Stimulated activated CD8-positive, alpha-beta memory T cell treated with anti-CD3 and anti-CD28 coated beads, Interleukin-15, amount 100 ng/mL, for 48 hours (primary cell): Measurements from ENCODE around the gene SH3PXD2A.

Source experiments
- DNase-seq, 2 donors: peaks; one replicate each; pipeline ENCODE4 v3.0.0-alpha.2; 2020; ENCODE audit warnings: low read depth in 2 of 2

SH3PXD2A gene

DNA sequence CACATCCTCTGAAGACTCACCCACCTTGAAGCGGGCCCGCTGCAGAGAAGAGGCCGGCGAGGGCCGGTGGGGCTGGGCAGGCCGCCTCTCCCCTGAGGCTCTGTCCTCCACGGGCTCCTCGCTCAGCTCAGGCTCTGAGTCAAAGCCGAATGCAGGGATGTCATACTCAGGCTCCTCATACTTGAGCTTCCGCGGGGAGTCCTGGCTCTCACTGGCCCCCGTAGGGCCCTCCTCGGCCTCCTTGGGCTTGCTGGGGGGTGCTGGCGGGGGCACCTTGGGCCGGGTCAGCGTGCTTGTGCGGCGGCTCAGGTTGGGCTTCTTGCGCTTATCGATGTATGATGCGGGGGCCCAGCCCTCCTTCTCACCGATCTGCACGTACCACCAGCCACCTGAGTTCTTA lies 252.0 kb downstream of the SH3PXD2A start:
- DNase-seq, result no peak

DNA sequence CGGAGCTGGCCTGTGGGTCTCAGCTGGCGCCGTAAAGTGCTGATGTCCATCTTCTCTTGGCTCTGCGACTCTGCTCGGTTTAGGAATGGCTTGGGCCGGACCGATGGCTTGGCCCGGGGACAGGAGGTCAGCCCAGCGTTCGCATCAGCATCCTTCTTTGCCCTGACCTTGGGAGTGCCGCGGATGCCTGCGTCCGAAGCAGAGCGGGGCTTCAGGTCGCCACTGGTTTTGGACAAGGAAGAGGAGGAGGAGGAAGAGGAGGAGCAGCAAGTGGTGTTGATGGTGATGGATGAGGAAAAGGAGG lies 252.6 kb downstream of the SH3PXD2A start:
- no peak for DNase-seq

DNA sequence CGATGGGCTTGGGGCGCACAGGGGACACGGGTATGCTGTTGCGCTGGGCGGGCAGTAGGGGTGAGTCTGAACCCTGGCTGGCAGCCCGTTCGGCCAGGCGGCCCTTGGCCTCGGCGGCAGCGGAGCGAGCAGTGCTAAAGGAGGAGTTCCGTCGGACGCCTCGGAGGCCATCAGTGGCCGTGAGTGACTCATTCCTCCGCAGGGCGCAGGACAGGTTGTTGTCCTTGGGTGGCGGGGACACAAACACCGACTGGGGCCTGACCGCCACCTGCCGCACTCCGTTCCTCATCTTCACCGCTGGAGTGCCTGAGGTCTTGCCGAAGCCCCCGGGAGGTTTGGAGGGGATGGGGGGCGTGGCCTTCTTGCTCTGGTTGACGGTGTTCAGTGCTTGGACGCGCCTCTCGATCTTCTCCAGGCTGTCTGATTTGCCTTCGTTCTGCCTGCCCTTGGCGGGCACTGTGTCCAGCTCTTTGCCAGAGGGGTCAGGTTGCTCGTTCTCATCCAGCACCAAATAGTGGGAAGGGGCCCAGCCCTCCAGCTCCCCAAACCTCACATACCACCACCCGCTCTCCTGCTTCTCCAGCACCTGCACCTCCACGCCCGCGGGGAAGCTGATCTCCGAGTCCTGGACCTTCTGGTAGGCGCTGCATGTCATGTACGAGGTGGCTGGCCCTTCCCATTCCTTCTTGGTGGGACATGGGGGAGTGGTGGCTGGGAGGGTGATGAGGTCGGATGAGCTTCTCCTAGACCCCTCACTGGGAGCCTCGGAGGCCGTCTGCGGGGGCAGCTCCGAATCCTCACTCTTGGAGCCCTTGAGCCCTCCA lies 253.1 kb downstream of the SH3PXD2A start:
- no peak for DNase-seq

DNA sequence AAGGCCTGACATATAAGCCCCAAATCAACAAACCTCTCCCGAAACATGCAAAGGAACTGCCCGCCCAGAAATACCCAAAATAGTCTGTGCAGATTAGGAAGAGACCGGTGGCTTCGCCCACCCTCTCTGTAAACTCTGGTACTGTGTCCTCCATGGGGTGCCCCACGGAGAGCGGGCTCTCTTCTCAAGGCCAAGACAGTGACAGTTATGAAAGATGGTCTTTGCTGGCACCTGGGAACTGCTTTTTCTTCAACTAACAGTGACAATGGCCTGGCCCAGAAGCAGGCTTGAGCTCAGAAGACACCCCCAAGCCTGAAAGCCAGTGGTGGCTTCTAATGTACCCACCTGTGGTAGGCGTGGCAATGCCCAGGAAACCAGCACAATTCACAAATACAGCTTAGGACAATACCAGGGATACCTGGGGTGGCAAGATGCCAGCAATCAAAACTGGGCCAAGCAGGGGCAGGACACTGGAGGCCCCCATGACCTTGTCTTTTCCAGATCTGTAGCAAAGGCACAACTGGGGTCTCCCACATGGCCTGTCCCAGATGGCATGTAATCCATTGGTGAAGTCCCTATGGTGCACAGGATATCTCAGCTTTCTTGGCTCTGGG lies 254.3 kb downstream of the SH3PXD2A start:
- no peak for DNase-seq

DNA sequence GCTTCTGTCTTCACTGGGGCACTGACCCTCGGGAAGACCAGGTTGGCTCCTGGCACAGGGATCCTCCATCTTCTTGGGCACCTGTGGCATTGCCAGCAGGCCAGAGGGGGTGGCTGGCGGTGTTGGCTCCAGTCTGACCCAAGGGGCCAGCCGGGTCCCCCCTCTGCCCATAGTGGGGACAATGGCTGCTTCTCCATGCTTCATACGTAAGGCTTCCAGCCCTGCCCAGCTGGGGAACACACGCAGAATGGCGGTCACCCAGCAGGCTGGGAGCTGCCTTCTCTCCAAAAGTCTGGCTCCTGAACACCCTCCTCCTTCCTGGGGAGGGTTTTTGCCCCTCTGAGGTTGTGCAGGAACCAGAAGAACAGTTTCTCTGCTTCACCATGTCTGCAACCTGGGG lies 255.1 kb downstream of the SH3PXD2A start:
- no peak for DNase-seq

DNA sequence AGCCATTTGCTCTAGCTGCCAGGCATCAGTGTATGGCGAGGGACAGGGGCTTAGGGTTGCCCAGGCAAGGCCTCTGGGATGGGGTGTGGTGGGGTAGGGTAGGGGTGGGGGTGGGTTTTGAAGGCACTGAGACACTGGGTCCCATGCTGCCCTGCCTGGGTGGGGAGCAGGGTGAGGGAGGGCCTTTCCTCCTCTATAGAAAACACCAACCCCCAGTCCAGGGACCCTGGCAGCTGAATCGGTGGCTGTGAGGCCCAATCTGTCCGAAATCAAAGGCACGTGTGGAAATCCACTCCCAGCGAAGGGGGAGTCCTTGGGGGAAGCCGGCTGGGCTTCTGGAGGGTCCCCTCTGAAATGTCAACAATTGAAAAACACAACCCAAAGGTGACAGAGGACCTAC lies 255.5 kb downstream of the SH3PXD2A start:
- DNase-seq, result no peak

DNA sequence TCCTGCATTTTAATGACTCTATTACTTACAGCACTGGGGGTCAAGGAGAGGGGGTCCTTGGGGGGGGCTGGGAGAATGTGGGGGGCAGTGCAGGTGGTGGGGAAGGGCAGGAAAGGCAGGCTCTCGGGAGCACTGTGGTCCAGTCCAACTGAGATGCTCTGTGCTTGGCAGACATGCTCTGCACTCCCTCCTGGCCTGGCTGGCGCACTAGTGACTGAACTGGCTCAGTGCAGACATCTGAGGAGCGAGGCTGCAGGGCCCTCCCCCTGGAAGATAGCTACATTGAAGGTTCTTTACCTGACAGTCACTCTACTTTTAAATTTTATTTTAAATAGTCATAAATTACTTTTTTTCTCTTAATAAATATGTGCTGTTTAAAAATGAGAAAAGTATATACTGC lies 256.2 kb downstream of the SH3PXD2A start:
- DNase-seq, result no peak

DNA sequence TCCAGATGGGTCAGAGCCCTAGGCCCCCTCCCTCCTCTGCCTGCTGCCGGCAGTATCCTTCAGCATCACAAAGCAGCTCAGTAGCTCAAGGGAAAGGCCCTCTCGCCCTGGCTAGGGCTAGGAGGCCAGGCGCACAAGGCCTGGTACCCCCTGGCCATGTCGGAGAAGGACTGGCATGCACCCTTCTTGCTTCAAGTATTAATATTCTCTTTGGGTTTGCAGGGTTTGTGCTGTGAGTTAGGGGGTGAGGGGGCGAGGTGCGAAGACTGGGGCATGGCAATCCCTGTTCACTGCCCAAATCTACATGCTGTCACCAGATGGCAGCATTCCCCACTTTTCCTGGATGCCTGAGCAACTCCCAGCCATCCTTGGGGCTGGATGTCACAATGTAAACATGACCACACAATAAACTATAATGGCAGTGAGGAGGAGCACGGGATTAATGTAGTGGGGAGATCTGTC lies 256.7 kb downstream of the SH3PXD2A start:
- no peak for DNase-seq

DNA sequence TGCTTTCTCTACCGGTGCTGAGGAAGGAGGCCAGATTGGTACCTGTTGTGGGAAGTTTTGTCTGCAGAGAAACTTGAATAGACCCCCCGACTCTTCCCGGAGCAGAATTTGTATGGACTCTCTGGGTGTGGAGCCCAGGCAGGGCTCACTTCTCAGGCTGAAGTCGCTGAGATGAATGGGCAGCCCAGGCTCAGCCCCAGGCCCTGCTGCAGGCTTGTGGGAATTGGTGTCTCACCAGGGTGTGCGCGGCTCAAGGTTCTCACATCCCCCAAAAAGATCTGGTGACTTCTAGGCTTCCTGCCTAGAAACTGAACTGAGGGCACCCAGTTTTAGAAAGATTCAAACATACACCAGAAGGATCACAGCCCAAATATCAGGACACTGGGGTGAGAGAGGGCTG lies 258.4 kb downstream of the SH3PXD2A start:
- DNase-seq, result no peak

DNA sequence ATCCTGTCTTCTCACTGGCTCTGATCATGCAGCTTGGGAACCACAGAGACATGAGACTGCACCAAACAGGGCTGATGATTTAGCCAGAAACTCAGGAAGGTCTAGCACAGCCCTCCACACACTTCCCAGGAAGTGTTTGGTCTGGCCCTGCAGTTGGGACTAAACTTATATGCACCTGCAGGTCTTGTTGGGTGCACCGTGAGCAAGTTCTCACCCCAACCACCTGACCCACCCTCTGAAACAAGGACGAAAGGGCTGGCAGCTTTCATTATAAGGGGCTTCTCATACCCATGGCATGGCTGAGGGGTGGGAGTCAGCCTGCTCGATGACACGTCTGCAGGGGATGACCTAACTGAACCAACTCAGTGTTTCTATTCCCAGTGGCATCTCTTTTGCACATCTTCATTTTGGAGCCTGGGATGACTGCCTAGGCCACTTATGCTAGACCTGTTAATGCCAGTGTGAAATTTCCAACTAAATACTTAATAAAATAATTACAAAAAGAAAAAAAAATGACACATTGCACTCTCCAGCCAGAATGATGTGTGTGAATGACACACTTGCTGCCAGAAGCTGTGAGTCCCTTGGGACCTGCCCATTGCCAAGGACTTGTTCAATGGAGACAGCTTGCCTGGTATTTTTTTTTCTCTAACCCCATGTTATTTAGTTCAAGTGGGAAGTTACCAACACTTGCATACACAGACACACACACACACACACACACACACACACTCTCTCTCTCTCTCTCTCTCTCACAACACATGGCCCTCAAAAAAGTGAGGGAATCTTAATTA lies 259.2 kb downstream of the SH3PXD2A start:
- no peak for DNase-seq

DNA sequence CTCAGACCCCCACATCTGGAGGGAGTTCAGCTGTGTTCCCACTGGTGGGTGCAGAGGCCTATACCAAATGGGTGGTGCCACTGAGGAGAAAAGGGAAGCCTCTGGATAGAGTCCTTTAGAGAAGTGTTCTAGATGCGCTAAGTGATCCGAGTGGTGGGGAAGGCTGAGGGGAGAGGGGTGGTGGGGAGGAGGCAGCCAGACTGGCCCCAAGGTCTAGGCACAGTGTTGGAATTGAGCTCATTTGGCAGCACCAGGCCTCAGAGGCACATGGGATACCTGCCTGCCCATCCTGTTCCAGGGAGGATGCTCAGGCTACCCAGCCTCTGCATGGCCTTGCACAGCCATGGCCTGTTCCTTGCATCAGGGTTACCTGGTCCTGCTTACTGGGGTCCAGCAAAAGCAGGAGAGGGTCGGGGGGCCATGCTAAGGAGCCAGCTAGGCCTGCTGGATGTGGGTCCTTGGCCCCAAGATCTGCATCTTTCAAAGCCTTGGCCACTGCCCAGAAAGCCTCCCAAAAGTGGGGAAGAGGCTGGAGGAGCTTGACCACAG lies 262.3 kb downstream of the SH3PXD2A start:
- no peak for DNase-seq

DNA sequence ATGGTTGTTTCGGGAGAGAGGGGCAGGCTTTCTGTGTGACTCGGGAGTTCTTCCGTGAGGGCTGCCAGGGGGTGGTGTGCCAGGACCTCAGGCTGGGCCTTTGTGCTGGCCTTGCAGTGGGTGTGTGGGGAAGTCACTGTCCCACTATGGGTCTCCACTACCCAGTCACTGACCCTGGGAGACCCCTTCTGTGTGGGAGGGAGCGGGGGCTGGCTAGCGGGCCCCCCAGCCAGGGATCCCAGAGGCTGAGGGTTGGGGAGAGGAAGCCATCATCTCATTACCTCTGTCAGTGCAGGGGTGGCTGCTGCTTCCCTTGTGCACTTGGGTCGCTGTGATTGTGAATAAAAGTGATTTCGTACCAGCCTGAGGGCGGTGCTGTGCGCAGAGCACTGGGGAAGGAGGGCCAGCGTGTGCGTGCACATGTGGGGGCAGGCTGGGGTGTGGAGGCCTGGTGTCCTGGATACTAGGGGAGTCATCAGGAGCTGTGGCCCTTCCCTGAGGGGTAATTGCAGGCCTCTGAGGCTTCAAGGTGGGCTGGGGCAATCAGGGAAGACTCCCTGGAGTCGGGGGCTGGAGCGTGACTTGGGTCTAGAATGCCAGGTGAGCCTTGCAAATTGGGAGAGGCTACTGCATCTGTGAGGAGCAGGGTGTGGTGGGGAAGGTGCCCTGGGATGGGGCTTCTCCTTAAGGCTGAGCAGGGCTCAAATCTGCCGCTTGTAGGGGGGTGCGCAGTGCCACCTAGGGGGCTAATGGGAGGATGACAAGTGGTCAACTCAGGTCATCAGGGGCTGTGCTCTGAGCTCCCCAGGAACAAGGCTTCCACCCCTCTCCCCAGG lies 263.0 kb downstream of the SH3PXD2A start:
- peak in 1 of 2 donors; percentile 21 for DNase-seq

DNA sequence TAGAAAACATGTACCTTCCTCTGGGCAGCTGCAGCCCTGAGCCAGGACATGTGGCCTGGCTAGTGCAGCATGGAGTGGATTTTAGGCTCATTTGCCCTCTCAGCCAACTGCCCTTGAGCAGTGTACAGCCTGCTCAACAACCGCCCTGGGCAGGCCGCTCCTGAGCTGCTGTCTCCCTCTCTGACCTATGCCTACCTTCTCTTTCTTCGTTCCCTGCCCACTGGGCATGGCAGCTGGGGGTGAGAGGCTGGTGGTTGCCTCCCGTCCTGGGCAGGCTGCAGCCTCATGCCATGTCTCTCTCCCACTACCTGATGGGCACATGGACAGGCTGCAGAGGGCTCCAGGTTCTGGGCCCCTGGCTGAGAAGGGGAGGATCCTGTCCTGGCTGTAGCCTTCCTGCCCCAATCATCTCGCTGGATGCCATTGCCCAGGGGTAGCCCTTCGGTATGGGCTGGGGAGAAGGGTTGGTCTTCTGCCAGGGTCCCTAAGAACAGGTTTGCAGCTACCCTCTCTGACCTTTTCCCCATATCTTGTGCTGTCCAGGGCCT lies 264.6 kb downstream of the SH3PXD2A start:
- no peak for DNase-seq

DNA sequence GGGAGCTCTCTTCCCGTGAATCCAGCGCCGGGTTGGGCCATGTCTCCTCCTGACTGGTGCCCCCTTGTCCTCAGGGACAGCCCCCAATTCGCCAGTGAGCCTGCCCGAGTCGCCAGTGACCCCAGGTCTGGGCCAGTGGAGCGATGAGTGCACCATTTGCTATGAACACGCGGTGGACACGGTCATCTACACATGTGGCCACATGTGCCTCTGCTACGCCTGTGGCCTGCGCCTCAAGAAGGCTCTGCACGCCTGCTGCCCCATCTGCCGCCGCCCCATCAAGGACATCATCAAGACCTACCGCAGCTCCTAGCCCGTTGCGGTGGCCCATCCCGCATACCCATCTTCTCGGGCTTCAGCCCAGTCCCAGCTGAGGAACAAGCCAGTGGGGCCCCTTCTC lies 265.3 kb downstream of the SH3PXD2A start:
- DNase-seq, result no peak

DNA sequence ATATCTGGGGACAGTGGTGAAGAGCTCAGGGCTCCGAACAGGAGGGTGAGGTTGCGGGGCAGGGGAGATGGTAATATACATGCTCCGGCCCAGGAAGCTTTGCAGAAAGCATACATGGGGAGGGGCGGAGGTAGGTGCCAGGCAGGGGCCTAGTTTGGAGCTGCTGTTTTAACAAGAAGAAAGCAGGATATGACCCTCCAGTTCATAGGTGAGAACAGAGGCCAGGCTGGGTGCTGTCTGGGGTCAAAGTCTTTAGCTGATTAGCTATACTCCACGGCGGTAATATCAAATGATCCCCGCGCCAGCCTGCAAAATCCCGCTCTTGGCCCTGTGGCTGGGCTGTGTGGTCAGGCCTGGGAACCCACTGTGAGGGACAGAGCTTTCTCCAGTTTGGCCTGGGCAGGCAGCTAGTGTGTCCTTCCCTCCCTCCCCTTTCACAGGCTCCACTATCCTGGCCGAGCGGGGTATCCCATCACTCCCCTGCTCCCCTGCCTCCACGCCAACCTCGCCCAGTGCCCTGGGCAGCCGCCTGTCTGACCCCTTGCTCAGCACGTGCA lies 266.2 kb downstream of the SH3PXD2A start:
- no peak for DNase-seq

DNA sequence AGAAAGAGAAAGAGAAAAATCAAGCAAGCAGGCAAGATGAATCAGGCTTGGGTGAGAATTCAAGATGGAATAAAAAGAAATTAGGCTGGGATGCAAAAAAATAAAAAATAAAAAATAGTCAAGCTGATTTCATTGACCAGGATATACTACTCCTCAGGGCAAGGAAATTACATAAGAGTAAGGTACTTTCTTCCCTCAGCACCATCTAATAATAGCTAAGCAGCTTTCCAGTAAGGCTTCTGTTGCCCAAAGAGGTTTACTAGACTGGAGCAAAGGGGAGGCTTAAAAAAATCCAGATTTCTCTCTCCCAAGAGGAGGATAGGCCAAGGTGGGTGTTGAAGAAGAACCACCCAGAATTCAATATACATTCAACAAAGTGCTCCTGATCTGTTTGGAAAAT lies 268.3 kb downstream of the SH3PXD2A start:
- DNase-seq, result no peak

DNA sequence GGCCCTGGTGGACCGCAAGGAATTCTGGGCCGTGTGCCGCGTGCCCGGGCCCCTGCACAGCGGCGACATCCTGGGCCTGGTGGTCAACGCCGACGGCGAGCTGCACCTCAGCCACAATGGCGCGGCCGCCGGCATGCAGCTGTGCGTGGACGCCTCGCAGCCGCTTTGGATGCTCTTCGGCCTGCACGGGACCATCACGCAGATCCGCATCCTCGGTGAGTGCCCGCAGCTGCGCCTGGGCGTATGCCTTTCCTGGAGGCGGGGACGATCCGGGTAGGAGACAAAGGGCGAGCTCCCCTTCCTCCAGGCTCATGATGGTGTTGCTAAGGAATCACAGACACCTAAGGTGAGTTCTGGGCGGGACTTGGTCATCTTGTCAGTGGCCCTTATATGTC lies 270.4 kb downstream of the SH3PXD2A start:
- DNase-seq, result no peak

DNA sequence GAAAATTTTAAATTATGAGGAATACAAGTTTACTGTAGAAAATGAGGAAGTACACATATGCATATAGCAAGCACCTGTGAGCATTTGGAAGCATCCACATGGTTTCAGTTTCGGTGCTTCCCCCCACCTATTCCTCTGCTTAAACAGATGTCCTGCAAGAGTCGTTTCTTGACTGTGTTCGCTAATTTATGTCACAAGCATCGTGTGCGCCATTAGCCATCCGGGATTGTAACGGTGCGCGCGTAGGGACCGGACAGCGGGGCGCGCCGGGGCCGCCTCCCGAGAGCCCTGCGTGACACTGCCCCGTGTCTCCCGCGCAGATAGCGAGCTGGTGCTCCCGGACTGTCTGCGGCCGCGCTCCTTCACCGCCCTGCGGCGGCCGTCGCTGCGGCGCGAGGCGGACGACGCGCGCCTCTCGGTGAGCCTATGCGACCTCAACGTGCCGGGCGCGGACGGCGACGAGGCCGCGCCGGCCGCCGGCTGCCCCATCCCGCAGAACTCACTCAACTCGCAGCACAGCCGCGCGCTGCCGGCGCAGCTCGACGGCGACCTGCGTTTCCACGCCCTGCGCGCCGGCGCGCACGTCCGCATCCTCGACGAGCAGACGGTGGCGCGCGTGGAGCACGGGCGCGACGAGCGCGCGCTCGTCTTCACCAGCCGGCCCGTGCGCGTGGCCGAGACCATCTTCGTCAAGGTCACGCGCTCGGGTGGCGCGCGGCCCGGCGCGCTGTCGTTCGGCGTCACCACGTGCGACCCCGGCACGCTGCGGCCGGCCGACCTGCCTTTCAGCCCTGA lies 271.0 kb downstream of the SH3PXD2A start:
- DNase-seq, result peak; percentile 42 to 45

DNA sequence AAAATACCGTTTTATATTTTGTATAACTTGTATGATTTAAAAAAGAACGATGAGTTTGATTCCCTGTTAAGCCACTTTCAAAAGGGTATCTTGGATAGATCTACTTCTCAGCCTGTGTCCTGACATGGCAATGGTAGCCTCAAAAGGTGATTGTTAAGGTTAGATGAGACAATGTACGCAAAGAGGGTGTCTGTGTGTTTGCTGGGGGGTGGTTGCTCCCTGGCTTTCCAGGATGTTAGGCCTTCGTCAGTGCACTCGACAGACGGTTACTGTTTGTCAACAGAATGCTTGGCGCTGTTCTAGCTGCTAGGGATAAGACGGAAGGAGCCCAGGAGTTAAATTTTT lies 271.5 kb downstream of the SH3PXD2A start:
- DNase-seq, result no peak
